ENCODE results near the gene EMSY.

GRCh38 chr11:76496174-76496573, 51.4 kb downstream of the EMSY start:
- TF ChIP-seq CTCF (IDR thresholded peaks at IDR 0.05) (no peak), POLR2A (IDR thresholded peaks at IDR 0.05) (no peak), EP300 (IDR thresholded peaks at IDR 0.05) (no peak)
